K562 (cell line): Measurements from ENCODE around the gene DUSP9. TPM values are rescaled to one million over a fixed set of nuclear protein-coding genes. Genes with fewer than 3 reads are reported as not detected.

Source experiments
- ATAC-seq: fragments of 200-7000 bp; cut with Tn5 transposase; 3 replicates; pipeline ENCODE4 v1.9.1; 2020; ENCODE audit warnings: moderate library complexity
- BruUV-seq: library from RNA; stranded (reverse); fragments of 400-500 nt; replicated peaks from 2 replicates; lab custom pipeline; 2021; lab: Mats Ljungman, UMichigan
- CTCF ChIA-PET: fragments of 300-600 bp; formaldehyde crosslinking; extraction: SDS; loops from one replicate; lab custom pipeline; 2021; ENCODE audit warnings: low intra/inter-chr PET ratio; lab: Yijun Ruan, JAX
- POLR2A ChIA-PET: fragments of 300-600, 350-650 bp; sonication (Branson Sonifier 250); formaldehyde crosslinking; extraction: SDS; loops from one replicate; lab custom pipeline; 2021; ENCODE audit warnings: antibody characterized with exemption, inconsistent platforms; lab: Yijun Ruan, JAX
- DNase-seq, 4 experiments: peaks; one replicate each; pipeline versions ENCODE4 v3.0.0 to v3.0.0-alpha.2; 2011 to 2018; ENCODE audit warnings: low spot score in 3 of 4, mixed read lengths in 3 of 4; ENCODE audit errors: extremely low read depth in 1 of 4
- FAIRE-seq: peaks from 2 replicates; lab custom pipeline; 2011; peaks lifted over from hg19 to GRCh38; lab: Jason Lieb, UNC
- H2AFZ ChIP-seq: 2 replicates; pipeline ENCODE4 v1.6.0; 2011; ENCODE audit warnings: low read depth, low read length, control low read depth, inconsistent platforms
- H3K27ac ChIP-seq: fragments of 200-600 bp; 3 replicates; pipeline ENCODE4 v1.8.0; 2011; ENCODE audit warnings: low read depth, mild to moderate bottlenecking, control low read depth, inconsistent platforms, low read length, moderate library complexity, mixed read lengths; ENCODE audit errors: extremely low read depth
- H3K27me3 ChIP-seq, 2 experiments: fragments of 300-600 bp in 1 of 2; 2 replicates in 1 of 2; 3 replicates in 1 of 2; pipeline versions ENCODE4 v1.6.0 to v1.8.0; 2011; ENCODE audit warnings: inconsistent platforms in 2 of 2, low read length in 2 of 2, mild to moderate bottlenecking in 1 of 2, mixed read lengths in 1 of 2, moderate library complexity in 1 of 2; ENCODE audit not compliant: control insufficient read depth in 2 of 2, insufficient read depth in 2 of 2
- H3K36me3 ChIP-seq: fragments of 300-600 bp; 3 replicates; pipeline ENCODE4 v1.8.0; 2011; ENCODE audit warnings: mild to moderate bottlenecking, low read length, inconsistent platforms; ENCODE audit not compliant: control insufficient read depth, insufficient read depth
- H3K4me1 ChIP-seq, 2 experiments: fragments of 200-600 bp in 1 of 2; replicated peaks in 1 of 2; 2 replicates in 1 of 2; 3 replicates in 1 of 2; pipeline versions ENCODE4 v1.5.1 to v1.8.0; 2011; ENCODE audit warnings: inconsistent platforms in 2 of 2, low read length in 2 of 2, mild to moderate bottlenecking in 1 of 2, mixed read lengths in 1 of 2, moderate library complexity in 1 of 2; ENCODE audit not compliant: control insufficient read depth in 2 of 2, insufficient read depth in 2 of 2
- H3K4me2 ChIP-seq: 2 replicates; pipeline ENCODE4 v1.6.1; 2011; ENCODE audit warnings: low read length, control low read depth, inconsistent platforms, mixed read lengths; ENCODE audit not compliant: insufficient read depth
- H3K4me3 ChIP-seq: fragments of 200-600 bp; sonication (generic), shearing (Covaris generic); 2 replicates; pipeline ENCODE4 v1.5.1; 2016; ENCODE audit warnings: control low read depth, inconsistent platforms
- H3K79me2 ChIP-seq: fragments of 200-600 bp; 3 replicates; pipeline ENCODE4 v1.8.0; 2011; ENCODE audit warnings: low read length, inconsistent platforms; ENCODE audit not compliant: control insufficient read depth, insufficient read depth
- H3K9ac ChIP-seq, 2 experiments: 2 replicates each; pipeline versions ENCODE4 v1.6.0 to v1.6.1; 2011; ENCODE audit warnings: low read depth in 2 of 2, low read length in 2 of 2, control low read depth in 1 of 2, inconsistent platforms in 1 of 2, mild to moderate bottlenecking in 1 of 2, mixed read lengths in 1 of 2; ENCODE audit not compliant: insufficient read depth in 1 of 2
- H3K9me1 ChIP-seq: one replicate; pipeline ENCODE4 v1.6.0; 2011; ENCODE audit warnings: inconsistent platforms, mild to moderate bottlenecking, low read length, moderate library complexity; ENCODE audit not compliant: control insufficient read depth, insufficient read depth
- H3K9me3 ChIP-seq: replicated peaks from 2 replicates; pipeline ENCODE4 v1.5.1; 2011; ENCODE audit warnings: low read depth, low read length, inconsistent platforms; ENCODE audit not compliant: control insufficient read depth, insufficient read depth
- H4K20me1 ChIP-seq: replicated peaks from 2 replicates; pipeline ENCODE4 v1.6.1; 2011; ENCODE audit warnings: low read length, inconsistent platforms, mixed read lengths; ENCODE audit not compliant: control insufficient read depth, insufficient read depth
- ARID3B ChIP-seq: fragments of 250-450 bp; sonication (Bioruptor Pico); IDR thresholded peaks from 2 replicates; pipeline ENCODE4 v1.4.0; 2020; ENCODE audit warnings: borderline replicate concordance
- CTCF ChIP-seq, 3 experiments: IDR thresholded peaks in 2 of 3; conservative IDR thresholded peaks in 1 of 3; 2 replicates each; pipeline ENCODE4 v1.5.1; 2011 to 2012; ENCODE audit warnings: low read length in 3 of 3, mild to moderate bottlenecking in 3 of 3, control low read depth in 2 of 3, improper control_type of control experiment in 1 of 3, inconsistent platforms in 1 of 3, low read depth in 1 of 3, mixed read lengths in 1 of 3, moderate library complexity in 1 of 3; ENCODE audit not compliant: insufficient read depth in 2 of 3
- MXI1 ChIP-seq: IDR thresholded peaks from 2 replicates; pipeline ENCODE4 v1.6.1; 2011; ENCODE audit warnings: low read depth, mild to moderate bottlenecking, improper control_type of control experiment, low read length
- ZNF764 ChIP-seq: fragments of 250-450 bp; sonication (Bioruptor Pico); IDR thresholded peaks from 2 replicates; pipeline ENCODE4 v1.4.0; 2020; ENCODE audit warnings: low read depth, mild to moderate bottlenecking, moderate library complexity
- WGBS: fragments of 100-300 bp; shearing (Covaris generic); methylation state at CpG from one replicate; pipeline ENCODE4 v1.1.6; 2016; ENCODE audit warnings: low coverage, mixed read lengths; ENCODE audit not compliant: insufficient coverage; ENCODE audit errors: missing lambda C conversion rate; 5-methylcytosine and 5-hydroxymethylcytosine counted together
- in situ Hi-C: fragments of 300-500 bp; cut with MboI; formaldehyde crosslinking; loops from 4 replicates; pipeline ENCODE4 v1.15.0; 2018; ENCODE audit warnings: inconsistent platforms, mixed read lengths
- intact Hi-C: fragments of 100-400 bp; cut with micrococcal nuclease; formaldehyde crosslinking; loops from 2 replicates; pipeline ENCODE4 v1.14.2; 2022
- polyA plus RNA-seq, 8 experiments: library from polyadenylated mRNA; depleted of rRNA in 4 of 8; stranded (reverse) in 5 of 8; unstranded in 3 of 8; fragments of >200 nt; fragmentation: Nextera tagmentation in 2 of 8; fragmentation: Illumina TruSeq in 1 of 8; extraction: Ambion mirVana in 2 of 8; extraction: Trizol in 1 of 8; gene quantifications; 2 replicates each; pipeline versions ENCODE4 v1.2.1 to v1.2.3, GENCODE V29; 2011 to 2014; ENCODE audit warnings: inconsistent platforms in 1 of 8, missing spikeins in 1 of 8
- total RNA-seq, 7 experiments: library from RNA; depleted of rRNA in 6 of 7; stranded (reverse); fragments of >200 nt in 6 of 7; fragmentation: Illumina TruSeq in 2 of 7; extraction: Trizol in 2 of 7; gene quantifications; 2 replicates each; pipeline versions ENCODE4 v1.2.1 to v1.2.3, GENCODE V29; 2011 to 2021; ENCODE audit warnings: low replicate concordance in 1 of 7

DUSP9 gene
- total and polyA plus RNA-seq, 9 of the 15 experiments (the other 6 are each of a cell fraction or from before 2014, with no cell fraction given) = 0.11 to 14.1 (median 5.5) TPM

- no TSS peak for BruUV-seq
- Histone ChIP-seq H3K4me1 (peaks cover 5 to 48% of the 10 kb centered on the region in 2 experiments; a peak in 4 of 5 replicates), H3K9ac (0 out of 4 replicates have a peak overlapping the region, but pooled peaks of 1 of the 2 experiments have one; percentile 17), H3K4me3 (no peak overlapping the region), H3K79me2 (no peaks in the 10 kb centered on the region; the same call in 2 of the 3 replicates), H3K27ac (no peak overlapping the region), H3K9me1 (peaks cover 4% of the 10 kb centered on the region), H3K27me3 (peaks cover 2 to 18% of the 10 kb centered on the region in 2 experiments; a peak in 3 of 5 replicates), H3K4me2 (no peak overlapping the region), H3K9me3 (no peaks in the 10 kb centered on the region), H3K36me3 (no peaks in the 10 kb centered on the region), H2AFZ (peak overlapping the region; percentile 93), H4K20me1 (no peaks in the 10 kb centered on the region)
- ATAC-seq (peak; percentile 6; the same call in 1 of the 3 replicates), FAIRE-seq (no peak), DNase-seq (no peak)
- in situ Hi-C loops = loop anchor here (5.0 to 10.0 kb wide), 3 partner anchors 56 to 724 kb away; no protein-coding TSS in a partner anchor
- TF ChIP-seq CTCF (IDR thresholded peaks at IDR 0.05 in 2 of 3, conservative IDR thresholded peaks at IDR 0.05 in 1 of 3; ENCODE audit: insufficient read depth in 2 of 3, low read depth in 1 of 3, low read length in 3 of 3) (peak in 1 of 3 experiments; percentile 39; a peak in 1 of 6 replicates), ARID3B (no peak), ZNF764 (CRISPR knock-in tag) (no peak), MXI1 (no peak)
- intact Hi-C loops = loop anchor here (5.0 to 10.0 kb wide), 3 partner anchors 111 to 714 kb away; no protein-coding TSS in a partner anchor
- WGBS = 72% methylated on average over 6 of the region's 11 CpGs
- ChIA-PET POLR2A (interaction anchor here (1.4 kb wide), 1 partner anchor 59 kb away, joined by 4 read pairs; no protein-coding TSS in a partner anchor), CTCF (interaction anchor here (1.3 to 2.2 kb wide), 3 partner anchors 59 to 130 kb away, joined by 4 to 14 read pairs (median 12); no protein-coding TSS in a partner anchor)
These were observed 21.6 kb downstream of the DUSP9 start for GRCh38 chrX:153668423-153669173.
